A673 (cell line): ENCODE measurements around the gene MEIG1. TPM values are rescaled to one million over a fixed set of nuclear protein-coding genes. Genes with fewer than 3 reads are reported as not detected.

Source experiments
- BruUV-seq: library from RNA; stranded (reverse); fragments of 400-500 nt; replicated peaks from 2 replicates; lab custom pipeline; 2021; lab: Mats Ljungman, UMichigan
- CTCF ChIA-PET: fragments of 300-600 bp; sonication (Branson Sonifier 250); formaldehyde crosslinking; loops from one replicate; lab custom pipeline; 2022; ENCODE audit warnings: antibody characterized with exemption; lab: Charles Lee
- POLR2A ChIA-PET: fragments of 300-600 bp; sonication (Branson Sonifier 250); formaldehyde crosslinking; loops from one replicate; lab custom pipeline; 2022; ENCODE audit warnings: antibody characterized with exemption; ENCODE audit not compliant: low non-redundant PET; lab: Charles Lee
- DNase-seq: peaks from one replicate; pipeline ENCODE4 v3.0.0-alpha.2; 2015; ENCODE audit warnings: low spot score
- H3K27ac ChIP-seq: fragments of 200-600 bp; sonication (generic); 2 replicates; pipeline ENCODE4 v1.5.1; 2016; ENCODE audit warnings: mixed run types, low read depth, mild to moderate bottlenecking, mixed read lengths, antibody characterized with exemption, low read length; ENCODE audit not compliant: poor library complexity, severe bottlenecking
- H3K27me3 ChIP-seq: fragments of 200-600 bp; sonication (generic); replicated peaks from 2 replicates; pipeline ENCODE4 v1.6.1; 2017; ENCODE audit warnings: mixed run types, low read depth, mild to moderate bottlenecking, mixed read lengths, antibody characterized with exemption, low read length; ENCODE audit not compliant: insufficient read depth, poor library complexity
- H3K36me3 ChIP-seq: fragments of 200-600 bp; sonication (generic); 2 replicates; pipeline ENCODE4 v1.6.1; 2016; ENCODE audit warnings: mixed run types, mild to moderate bottlenecking, mixed read lengths, antibody characterized with exemption, low read length; ENCODE audit not compliant: insufficient read depth, poor library complexity, severe bottlenecking
- H3K4me1 ChIP-seq: fragments of 200-600 bp; sonication (generic); 2 replicates; pipeline ENCODE4 v1.6.1; 2017; ENCODE audit warnings: mixed run types, mild to moderate bottlenecking, mixed read lengths, antibody characterized with exemption, low read length; ENCODE audit not compliant: insufficient read depth, poor library complexity, severe bottlenecking
- H3K4me3 ChIP-seq: fragments of 200-600 bp; sonication (generic); 2 replicates; pipeline ENCODE4 v1.5.1; 2016; ENCODE audit warnings: low read depth, mixed run types, mild to moderate bottlenecking, mixed read lengths, low read length; ENCODE audit not compliant: poor library complexity, severe bottlenecking
- H3K9me3 ChIP-seq: fragments of 200-600 bp; sonication (generic); 2 replicates; pipeline ENCODE4 v1.6.1; 2016; ENCODE audit warnings: mixed run types, low read depth, mild to moderate bottlenecking, mixed read lengths, antibody characterized with exemption, low read length; ENCODE audit not compliant: poor library complexity, severe bottlenecking
- CTCF ChIP-seq: fragments of 300-800, 200-600 bp; sonication (generic); conservative IDR thresholded peaks from 2 replicates; pipeline ENCODE4 v1.5.1; 2017; ENCODE audit warnings: low read depth, mild to moderate bottlenecking, antibody characterized with exemption, low read length, moderate library complexity, mixed read lengths
- EZH2 ChIP-seq: fragments of 200-600 bp; sonication (generic); IDR thresholded peaks from 2 replicates; pipeline ENCODE4 v1.6.1; 2017; ENCODE audit warnings: borderline replicate concordance, low read depth, mild to moderate bottlenecking, mixed read lengths, antibody characterized with exemption, low read length; ENCODE audit not compliant: poor library complexity, severe bottlenecking
- intact Hi-C: fragments of 100-400 bp; cut with micrococcal nuclease; formaldehyde crosslinking; loops from one replicate; pipeline ENCODE4 v1.10.0; 2022; ENCODE audit not compliant: unreplicated experiment
- total RNA-seq: library from RNA; stranded (reverse); gene quantifications from 2 replicates; pipeline ENCODE4 v1.2.3, GENCODE V29; 2021

Gene MEIG1
- total RNA-seq, 1 experiment from 2014 or later, result not detected

- Histone ChIP-seq H3K4me3 (no peak overlapping the region), H3K27ac (no peak overlapping the region), H3K4me1 (no peaks in the 10 kb centered on the region), H3K36me3 (peaks cover 30% of the 10 kb centered on the region), H3K27me3 (no peaks in the 10 kb centered on the region), H3K9me3 (no peaks in the 10 kb centered on the region)
- no peak for TF ChIP-seq CTCF
- TF ChIP-seq EZH2, result no peak
- ChIA-PET POLR2A (no interaction called here), CTCF (no interaction called here)
- intact Hi-C loops, result no loop called here
- BruUV-seq, result no TSS peak
- DNase-seq, result no peak
Measured at GRCh38 chr10:14924013-14924412, 35.2 kb upstream of the MEIG1 start.

GRCh38 chr10:14925268-14925667, 33.9 kb upstream of the MEIG1 start:
- Histone ChIP-seq H3K4me3 (no peak overlapping the region), H3K27me3 (no peaks in the 10 kb centered on the region), H3K36me3 (peaks cover 26% of the 10 kb centered on the region), H3K9me3 (no peaks in the 10 kb centered on the region), H3K27ac (no peak overlapping the region), H3K4me1 (no peaks in the 10 kb centered on the region)
- intact Hi-C loops, result no loop called here
- ChIA-PET POLR2A (no interaction called here), CTCF (no interaction called here)
- TF ChIP-seq CTCF (no peak), EZH2 (no peak)
- BruUV-seq, result no TSS peak
- no peak for DNase-seq

GRCh38 chr10:14926061-14926470, 33.1 kb upstream of the MEIG1 start:
- peaks cover 29% of the 10 kb centered on the region for H3K36me3 ChIP-seq
- BruUV-seq, result no TSS peak
- no peaks in the 10 kb centered on the region for H3K9me3 ChIP-seq
- POLR2A ChIA-PET, result no interaction called here
- CTCF ChIA-PET, result no interaction called here
- H3K4me1 ChIP-seq, result no peaks in the 10 kb centered on the region
- no peak overlapping the region for H3K27ac ChIP-seq
- no peak overlapping the region for H3K4me3 ChIP-seq
- H3K27me3 ChIP-seq, result no peaks in the 10 kb centered on the region
- intact Hi-C loops, result no loop called here
- no peak for TF ChIP-seq CTCF
- no peak for TF ChIP-seq EZH2
- DNase-seq, result no peak
